Measurements from ENCODE around the gene EPHA1.

The EPHA1 gene

GRCh38 chr7:143381427-143382125 lies 27.1 kb downstream of the EPHA1 start:
- no peak for TF ChIP-seq EZH2phosphoT487 (conservative IDR thresholded peaks at IDR 0.05; ENCODE audit: low read length)
- TF ChIP-seq CTCF (IDR thresholded peaks at IDR 0.05; ENCODE audit: insufficient read depth, low read length, poor library complexity, severe bottlenecking), result no peak
- Histone ChIP-seq H3K79me2 (ENCODE audit: insufficient read depth, low read length) (no peaks in the 10 kb centered on the region), H3K9me2 (replicated peaks; ENCODE audit: insufficient read depth, low read length) (no peaks in the 10 kb centered on the region), H3K27me3 (ENCODE audit: low read length) (no peaks in the 10 kb centered on the region), H4K20me1 (ENCODE audit: low read depth, low read length) (no peaks in the 10 kb centered on the region), H3F3A (ENCODE audit: insufficient read depth) (no peaks in the 10 kb centered on the region), H2AFZ (ENCODE audit: low read depth, low read length, severe bottlenecking) (peak overlapping the region; percentile 39), H3K9ac (ENCODE audit: low read length) (peak overlapping the region; percentile 69), H3K4me2 (ENCODE audit: low read depth, low read length, poor library complexity, severe bottlenecking) (peak overlapping the region; percentile 77), H3K36me3 (ENCODE audit: low read length) (no peaks in the 10 kb centered on the region), H3K4me3 (ENCODE audit: insufficient read depth, low read length, poor library complexity, severe bottlenecking) (peak overlapping the region; percentile 65), H3K9me3 (ENCODE audit: insufficient read depth, low read length) (no peaks in the 10 kb centered on the region), H3K27ac (ENCODE audit: low read depth, low read length) (no peak overlapping the region)

GRCh38 chr7:143380646-143381426 lies 27.8 kb downstream of the EPHA1 start, which contains the start of gene ZYX:
TSS of gene ZYX (plus strand) at chr7:143381345. CDS start at chr7:143381572, 227 bp downstream.
- H3K9ac ChIP-seq (ENCODE audit: low read length), result peak within 1 kb of the TSS; percentile 69
- H3K9me2 ChIP-seq (replicated peaks; ENCODE audit: insufficient read depth, low read length), result no peaks in the 10 kb centered on the region
- no peaks in the 10 kb centered on the region for H3F3A ChIP-seq (ENCODE audit: insufficient read depth)
- no peak for TF ChIP-seq CTCF (IDR thresholded peaks at IDR 0.05; ENCODE audit: insufficient read depth, low read length, poor library complexity, severe bottlenecking)
- no peak for TF ChIP-seq EZH2phosphoT487 (conservative IDR thresholded peaks at IDR 0.05; ENCODE audit: low read length)
- no peaks in the 10 kb centered on the region for H3K79me2 ChIP-seq (ENCODE audit: insufficient read depth, low read length)
- H4K20me1 ChIP-seq (ENCODE audit: low read depth, low read length), result no peaks in the 10 kb centered on the region
- no peaks in the 10 kb centered on the region for H3K27me3 ChIP-seq (ENCODE audit: low read length)
- no peaks in the 10 kb centered on the region for H3K9me3 ChIP-seq (ENCODE audit: insufficient read depth, low read length)
- H3K27ac ChIP-seq (ENCODE audit: low read depth, low read length), result no peak within 1 kb of the TSS
- peak within 1 kb of the TSS; percentile 77 for H3K4me2 ChIP-seq (ENCODE audit: low read depth, low read length, poor library complexity, severe bottlenecking)
- no peaks in the 10 kb centered on the region for H3K36me3 ChIP-seq (ENCODE audit: low read length)
- peak within 1 kb of the TSS; percentile 65 for H3K4me3 ChIP-seq (ENCODE audit: insufficient read depth, low read length, poor library complexity, severe bottlenecking)
- peak within 1 kb of the TSS; percentile 95 for H2AFZ ChIP-seq (ENCODE audit: low read depth, low read length, severe bottlenecking)

GRCh38 chr7:143380260-143380645 lies 28.4 kb downstream of the EPHA1 start:
- no peaks in the 10 kb centered on the region for H3K27me3 ChIP-seq (ENCODE audit: low read length)
- H3K9me2 ChIP-seq (replicated peaks; ENCODE audit: insufficient read depth, low read length), result no peaks in the 10 kb centered on the region
- H3K36me3 ChIP-seq (ENCODE audit: low read length), result no peaks in the 10 kb centered on the region
- no peaks in the 10 kb centered on the region for H3K79me2 ChIP-seq (ENCODE audit: insufficient read depth, low read length)
- peak overlapping the region; percentile 77 for H3K4me2 ChIP-seq (ENCODE audit: low read depth, low read length, poor library complexity, severe bottlenecking)
- TF ChIP-seq CTCF (IDR thresholded peaks at IDR 0.05; ENCODE audit: insufficient read depth, low read length, poor library complexity, severe bottlenecking) (peak; percentile 84), EZH2phosphoT487 (conservative IDR thresholded peaks at IDR 0.05; ENCODE audit: low read length) (no peak)
- no peaks in the 10 kb centered on the region for H4K20me1 ChIP-seq (ENCODE audit: low read depth, low read length)
- peak overlapping the region; percentile 65 for H3K4me3 ChIP-seq (ENCODE audit: insufficient read depth, low read length, poor library complexity, severe bottlenecking)
- no peaks in the 10 kb centered on the region for H3K9me3 ChIP-seq (ENCODE audit: insufficient read depth, low read length)
- H3K27ac ChIP-seq (ENCODE audit: low read depth, low read length), result no peak overlapping the region
- peak overlapping the region; percentile 95 for H2AFZ ChIP-seq (ENCODE audit: low read depth, low read length, severe bottlenecking)
- H3K9ac ChIP-seq (ENCODE audit: low read length), result peak overlapping the region; percentile 69
- no peaks in the 10 kb centered on the region for H3F3A ChIP-seq (ENCODE audit: insufficient read depth)
